Esophagus squamous epithelium (tissue), 4 donors: ENCODE data around the gene PLCB3.

Experiments used
- CTCF ChIP-seq, 6 experiments: fragments of 450-650 bp in 4 of 6; fragments of 200-600 bp in 2 of 6; sonication (generic) in 2 of 6; IDR thresholded peaks; one replicate each; pipeline ENCODE4 v1.5.1; 2016 to 2019; ENCODE audit warnings: antibody characterized with exemption in 6 of 6, mild to moderate bottlenecking in 4 of 6, moderate library complexity in 4 of 6
- POLR2A ChIP-seq, 4 donors: fragments of 450-650 bp; IDR thresholded peaks; one replicate each; pipeline ENCODE4 v1.6.1; 2017; ENCODE audit warnings: antibody characterized with exemption in 4 of 4, mild to moderate bottlenecking in 4 of 4, moderate library complexity in 3 of 4

- no peak for TF ChIP-seq CTCF (IDR thresholded peaks at IDR 0.05)
- TF ChIP-seq POLR2A (IDR thresholded peaks at IDR 0.05): no peak
These were observed 23.8 kb upstream of the PLCB3 start for GRCh38 chr11:64227405-64227956.
